Heart left ventricle (tissue), 13 donors: ENCODE measurements around the gene PIP5K1B.

ENCODE experiments used
- CTCF ChIP-seq, 12 donors: fragments of 200-600 bp; sonication (generic) in 4 of 12; IDR thresholded peaks; one replicate each; pipeline versions ENCODE4 v1.5.0 to v1.8.0; 2018 to 2022; ENCODE audit warnings: antibody characterized with exemption in 12 of 12, mild to moderate bottlenecking in 5 of 12
- POLR2A ChIP-seq, 2 donors: fragments of 450-650 bp; IDR thresholded peaks; one replicate each; pipeline ENCODE4 v1.6.1; 2017; ENCODE audit warnings: antibody characterized with exemption in 2 of 2, mild to moderate bottlenecking in 2 of 2, moderate library complexity in 2 of 2
- donor health status: ischemic (EF 13 %, LVEDD 7.1; RV severe dilation, severe dysfunction).
- donor health status: DM: no; HTN: yes; CAD: no.
- donor health status: DM: no; HTN: no; CAD: no.
- donor health status: ischemic (EF 25% LVEDD 6.9; RV normal size, moderate dysfunction).
- donor health status: ischemic (EF 25% LVEDD 5.7; RV mildly dilated, moderate dysfunction).
- donor health status: ischemic (EF 35%, LVEDD 5.7; RV mildly dilated, moderate dysfunction).
- donor health status: nonischemic (EF 11% LVEDD 7.7; RV severe dilation, severe dysfunction).
- donor health status: DM: yes; HTN: yes; CAD: no.
- donor health status: PGD.
- donor health status: ischemic (EF 29% LVEDD 5.4; RV normal size, mild dysfunction).
- donor health status: nonischemic (EF 23%, LVEDD 6.1; RV moderate dilation, normal function).

- TF ChIP-seq POLR2A (IDR thresholded peaks at IDR 0.05) (no peak), CTCF (IDR thresholded peaks at IDR 0.05) (no peak)
Observed at GRCh38 chr9:69036799-69037198, 331.8 kb downstream of the PIP5K1B start.
